IMR-90 (cell line): ENCODE results near the gene ODAD3. TPM values are rescaled to one million over a fixed set of nuclear protein-coding genes. Genes with fewer than 3 reads are reported as not detected.

ENCODE experiments used
- ATAC-seq: fragments of 200-7000 bp; cut with Tn5 transposase; 2 replicates; pipeline ENCODE4 v1.9.1; 2020; ENCODE audit warnings: low read depth, mild to moderate bottlenecking, moderate library complexity
- BruUV-seq: library from RNA; stranded (reverse); fragments of 400-500 nt; replicated peaks from 2 replicates; lab custom pipeline; 2021; lab: Mats Ljungman, UMichigan
- CTCF ChIA-PET: fragments of 300-600 bp; formaldehyde crosslinking; extraction: SDS; loops from one replicate; lab custom pipeline; 2021; ENCODE audit warnings: antibody characterized with exemption; lab: Yijun Ruan, JAX
- POLR2A ChIA-PET: fragments of 300-600 bp; sonication (Branson Sonifier 250); formaldehyde crosslinking; loops from one replicate; lab custom pipeline; 2022; ENCODE audit warnings: antibody characterized with exemption; ENCODE audit not compliant: unreplicated experiment; lab: Charles Lee
- DNase-seq: peaks from one replicate; pipeline ENCODE4 v3.0.0; 2013
- H2AFZ ChIP-seq: replicated peaks from 2 replicates; pipeline ENCODE3; 2013; ENCODE audit warnings: low read length, mild to moderate bottlenecking; ENCODE audit not compliant: poor library complexity
- H2AK5ac ChIP-seq: 2 replicates; pipeline ENCODE4 v1.6.1; 2013; ENCODE audit warnings: low read depth, low read length, inconsistent platforms
- H2AK9ac ChIP-seq: replicated peaks from 2 replicates; pipeline ENCODE3; 2013; ENCODE audit warnings: mild to moderate bottlenecking, low read depth, low read length, moderate library complexity; ENCODE audit not compliant: poor library complexity
- H2BK120ac ChIP-seq: 2 replicates; pipeline ENCODE4 v1.6.1; 2013; ENCODE audit warnings: low read depth, low read length, inconsistent platforms
- H2BK15ac ChIP-seq: 3 replicates; pipeline ENCODE4 v1.6.1; 2013; ENCODE audit warnings: low read depth, low read length, inconsistent platforms
- H2BK20ac ChIP-seq: 2 replicates; pipeline ENCODE4 v1.6.1; 2013; ENCODE audit warnings: low read depth, mild to moderate bottlenecking, inconsistent platforms, low read length, moderate library complexity
- H2BK5ac ChIP-seq: 2 replicates; pipeline ENCODE4 v1.6.1; 2013; ENCODE audit warnings: mild to moderate bottlenecking, low read depth, low read length, inconsistent platforms; ENCODE audit not compliant: poor library complexity, severe bottlenecking
- H3K14ac ChIP-seq: replicated peaks from 2 replicates; pipeline ENCODE4 v1.6.1; 2013; ENCODE audit warnings: low read depth, low read length, inconsistent platforms
- H3K18ac ChIP-seq: 2 replicates; pipeline ENCODE4 v1.6.1; 2013; ENCODE audit warnings: low read depth, low read length, control low read depth
- H3K23ac ChIP-seq: 2 replicates; pipeline ENCODE4 v1.6.1; 2013; ENCODE audit warnings: low read depth, low read length, inconsistent platforms
- H3K27ac ChIP-seq: 2 replicates; pipeline ENCODE4 v1.5.1; 2013; ENCODE audit warnings: mild to moderate bottlenecking, control low read depth, low read length; ENCODE audit not compliant: insufficient read depth
- H3K27me3 ChIP-seq: 2 replicates; pipeline ENCODE4 v1.6.1; 2013; ENCODE audit warnings: low read length; ENCODE audit not compliant: control insufficient read depth, insufficient read depth
- H3K36me3 ChIP-seq: 2 replicates; pipeline ENCODE4 v1.6.1; 2013; ENCODE audit warnings: low read length, mixed read lengths; ENCODE audit not compliant: control insufficient read depth, insufficient read depth
- H3K4ac ChIP-seq: 2 replicates; pipeline ENCODE4 v1.6.1; 2013; ENCODE audit warnings: low read depth, low read length, inconsistent platforms
- H3K4me1 ChIP-seq: 2 replicates; pipeline ENCODE4 v1.6.1; 2013; ENCODE audit warnings: low read length, mixed read lengths; ENCODE audit not compliant: control insufficient read depth, insufficient read depth
- H3K4me2 ChIP-seq: 2 replicates; pipeline ENCODE4 v1.6.1; 2013; ENCODE audit warnings: low read depth, mild to moderate bottlenecking, control low read depth, low read length, moderate library complexity
- H3K4me3 ChIP-seq: 2 replicates; pipeline ENCODE4 v1.5.1; 2013; ENCODE audit warnings: low read depth, mild to moderate bottlenecking, control low read depth, low read length, moderate library complexity; ENCODE audit not compliant: insufficient read depth
- H3K56ac ChIP-seq: 2 replicates; pipeline ENCODE4 v1.6.1; 2013; ENCODE audit warnings: low read length, inconsistent platforms; ENCODE audit not compliant: insufficient read depth; ENCODE audit errors: extremely low read depth
- H3K79me1 ChIP-seq, 2 experiments: 2 replicates each; pipeline ENCODE4 v1.6.1; 2013; ENCODE audit warnings: low read length in 2 of 2, inconsistent platforms in 1 of 2, low read depth in 1 of 2
- H3K9ac ChIP-seq: 2 replicates; pipeline ENCODE4 v1.6.1; 2013; ENCODE audit warnings: low read depth, low read length, control low read depth
- H3K9me1 ChIP-seq: 2 replicates; pipeline ENCODE4 v1.6.1; 2013; ENCODE audit warnings: low read length, inconsistent platforms; ENCODE audit not compliant: insufficient read depth
- H3K9me3 ChIP-seq: 2 replicates; pipeline ENCODE4 v1.6.1; 2013; ENCODE audit warnings: low read length; ENCODE audit not compliant: control insufficient read depth, insufficient read depth
- H4K20me1 ChIP-seq: 2 replicates; pipeline ENCODE4 v1.6.1; 2013; ENCODE audit warnings: low read length, inconsistent platforms; ENCODE audit not compliant: insufficient read depth
- H4K5ac ChIP-seq: 2 replicates; pipeline ENCODE4 v1.6.1; 2013; ENCODE audit warnings: mild to moderate bottlenecking, low read depth, low read length, control low read depth
- H4K8ac ChIP-seq, 2 experiments: 2 replicates each; pipeline ENCODE4 v1.6.1; 2013; ENCODE audit warnings: low read depth in 2 of 2, low read length in 2 of 2, control low read depth in 1 of 2, inconsistent platforms in 1 of 2
- H4K91ac ChIP-seq: 2 replicates; pipeline ENCODE4 v1.6.1; 2013; ENCODE audit warnings: low read depth, low read length, inconsistent platforms; ENCODE audit not compliant: insufficient read depth
- CEBPB ChIP-seq: IDR thresholded peaks from 2 replicates; pipeline ENCODE4 v1.6.1; 2012; ENCODE audit warnings: low read depth, low read length, improper control_type of control experiment
- FOS ChIP-seq: fragments of 150-350 bp; IDR thresholded peaks from 2 replicates; pipeline ENCODE4 v1.6.1; 2016; ENCODE audit warnings: low read depth, low read length
- MAFK ChIP-seq: IDR thresholded peaks from 2 replicates; pipeline ENCODE4 v1.6.1; 2012; ENCODE audit warnings: low read depth, low read length, improper control_type of control experiment
- MXI1 ChIP-seq: IDR thresholded peaks from 2 replicates; pipeline ENCODE4 v1.6.1; 2012; ENCODE audit warnings: low read depth, mild to moderate bottlenecking, low read length, moderate library complexity, borderline replicate concordance
- POLR2A ChIP-seq: IDR thresholded peaks from 2 replicates; pipeline ENCODE4 v1.6.1; 2012; ENCODE audit warnings: mild to moderate bottlenecking, low read depth, low read length
- WGBS, 2 experiments: methylation state at CpG; one replicate each; pipeline versions ENCODE4 v1.1.5 to v1.1.7; 2013; ENCODE audit warnings: missing lambda C conversion rate in 2 of 2; ENCODE audit not compliant: insufficient read length in 1 of 2; ENCODE audit errors: extremely low coverage in 2 of 2; 5-methylcytosine and 5-hydroxymethylcytosine counted together
- dilution Hi-C: fragments of 300-500 bp; cut with HindIII; formaldehyde crosslinking; loops from one replicate; pipeline ENCODE4 v1.14.3; 2018; ENCODE audit warnings: low sequenced_read_pairs; ENCODE audit not compliant: unreplicated experiment
- in situ Hi-C: fragments of 300-500 bp; cut with MboI; formaldehyde crosslinking; loops from 3 replicates; pipeline ENCODE4 v1.14.3; 2019; ENCODE audit warnings: low sequenced_read_pairs, inconsistent platforms, mixed read lengths
- intact Hi-C: fragments of 100-400 bp; cut with micrococcal nuclease; formaldehyde crosslinking; loops from 2 replicates; pipeline ENCODE4 v1.10.0; 2022
- polyA plus RNA-seq, 3 experiments: library from polyadenylated mRNA; depleted of rRNA; stranded (reverse); fragments of >200 nt; gene quantifications; 2 replicates each; pipeline ENCODE4 v1.2.3, GENCODE V29; 2012; ENCODE audit warnings: low replicate concordance in 1 of 3
- total RNA-seq: library from RNA; depleted of rRNA; stranded (reverse); fragments of >200 nt; gene quantifications from 2 replicates; pipeline ENCODE4 v1.2.3, GENCODE V29; 2012

ODAD3 gene
- total and polyA plus RNA-seq, 2 of the 4 experiments (the other 2 are of a cell fraction), result under 0.01 to 0.44 TPM

- Histone ChIP-seq H3K18ac (no peak overlapping the region), H2AK5ac (no peak overlapping the region), H4K91ac (no peak overlapping the region), H3K14ac (no peak overlapping the region), H3K9me3 (no peaks in the 10 kb centered on the region), H2BK15ac (no peak overlapping the region), H2BK120ac (no peak overlapping the region), H3K4me1 (no peaks in the 10 kb centered on the region), H3K9me1 (no peaks in the 10 kb centered on the region), H4K20me1 (peaks cover 4% of the 10 kb centered on the region; the same call in 1 of the 2 replicates), H2AFZ (no peak overlapping the region), H3K56ac (no peak overlapping the region), H4K8ac (no peak overlapping the region), H4K5ac (no peak overlapping the region), H3K79me1 (peaks cover 3 to 29% of the 10 kb centered on the region in 2 experiments), H3K27ac (no peak overlapping the region), H3K36me3 (peaks cover 61% of the 10 kb centered on the region), H3K4me3 (no peak overlapping the region), H2BK20ac (no peak overlapping the region), H3K27me3 (no peaks in the 10 kb centered on the region), H3K9ac (no peak overlapping the region), H2BK5ac (no peak overlapping the region), H3K23ac (no peak overlapping the region), H3K4ac (no peak overlapping the region), H2AK9ac (peak overlapping the region; percentile 37), H3K4me2 (no peak overlapping the region)
- no peak for DNase-seq
- dilution Hi-C loops (no loop called here), in situ Hi-C loops (no loop called here), intact Hi-C loops (no loop called here)
- no peak for ATAC-seq
- 100% methylated on average over 2 of the region's 5 CpGs; no CpG with 5 or more reads in 1 of the 2 experiments for WGBS, 2 experiments
- CTCF ChIA-PET, result interaction anchor here (1.0 kb wide), 1 partner anchor 8 kb away, joined by 7 read pairs; no protein-coding TSS in a partner anchor
- BruUV-seq, result no TSS peak
- POLR2A ChIA-PET, result interaction anchor here (0.7 kb wide), 1 partner anchor 8 kb away, joined by 3 read pairs; no protein-coding TSS in a partner anchor
- TF ChIP-seq FOS (no peak), CEBPB (no peak), MAFK (no peak), MXI1 (no peak), POLR2A (no peak)
Observed at GRCh38 chr19:11444059-11444458, 9.1 kb upstream of the ODAD3 start.
